CD4-positive, CD25-positive, alpha-beta regulatory T cell (primary cell): ENCODE results near the gene PCBP3. TPM values are rescaled to one million over a fixed set of nuclear protein-coding genes. Genes with fewer than 3 reads are reported as not detected.

Experiments used
- ATAC-seq, 2 donors: fragments of 150-1000 bp; cut with Tn5 transposase; one replicate each; pipeline ENCODE4 v1.10.0; 2021; ENCODE audit warnings: low read depth in 2 of 2, moderate number of reproducible peaks in 2 of 2, moderate library complexity in 1 of 2
- DNase-seq, 3 donors: peaks; one replicate each; pipeline versions ENCODE4 v3.0.0 to v3.0.0-alpha.2; 2012 to 2022; ENCODE audit warnings: mixed read lengths in 1 of 3
- H3K27ac ChIP-seq: one replicate; pipeline ENCODE4 v1.7.0; 2013; ENCODE audit warnings: mild to moderate bottlenecking, low read length; ENCODE audit not compliant: insufficient read depth, poor library complexity, severe bottlenecking
- H3K27me3 ChIP-seq: one replicate; pipeline ENCODE4 v1.7.0; 2013; ENCODE audit warnings: low read length; ENCODE audit not compliant: control insufficient read depth, insufficient read depth
- H3K36me3 ChIP-seq: one replicate; pipeline ENCODE4 v1.7.0; 2013; ENCODE audit warnings: mild to moderate bottlenecking, low read length, moderate library complexity; ENCODE audit not compliant: control insufficient read depth, insufficient read depth
- H3K4me1 ChIP-seq: 2 replicates; pipeline ENCODE4 v1.7.0; 2013; ENCODE audit warnings: mild to moderate bottlenecking, low read length; ENCODE audit not compliant: insufficient read depth, control insufficient read depth, poor library complexity, severe bottlenecking
- H3K4me3 ChIP-seq: one replicate; pipeline ENCODE4 v1.7.0; 2013; ENCODE audit warnings: low read depth, mild to moderate bottlenecking, low read length, moderate library complexity
- H3K9me3 ChIP-seq, 2 experiments: 1 replicate in 1 of 2; 2 replicates in 1 of 2; pipeline ENCODE4 v1.7.0; 2013; ENCODE audit warnings: low read length in 2 of 2, mild to moderate bottlenecking in 1 of 2, moderate library complexity in 1 of 2; ENCODE audit not compliant: control insufficient read depth in 2 of 2
- H3K27ac Mint-ChIP-seq, 3 donors: one replicate each; pipeline ENCODE4 v1.8.0; 2020 to 2022; ENCODE audit warnings: mild to moderate bottlenecking in 3 of 3, mixed read lengths in 3 of 3, moderate library complexity in 2 of 3
- H3K27me3 Mint-ChIP-seq: one replicate; pipeline ENCODE4 v1.8.0; 2022; ENCODE audit warnings: mild to moderate bottlenecking, mixed read lengths
- H3K36me3 Mint-ChIP-seq: one replicate; pipeline ENCODE4 v1.8.0; 2020; ENCODE audit warnings: mixed read lengths
- H3K4me1 Mint-ChIP-seq, 4 donors: one replicate each; pipeline ENCODE4 v1.8.0; 2020 to 2022; ENCODE audit warnings: mixed read lengths in 4 of 4, mild to moderate bottlenecking in 1 of 4
- H3K4me3 Mint-ChIP-seq, 4 donors: one replicate each; pipeline ENCODE4 v1.8.0; 2020 to 2022; ENCODE audit warnings: mild to moderate bottlenecking in 4 of 4, mixed read lengths in 4 of 4, moderate library complexity in 3 of 4
- H3K9me3 Mint-ChIP-seq, 7 donors: one replicate each; pipeline ENCODE4 v1.8.0; 2020 to 2022; ENCODE audit warnings: mixed read lengths in 7 of 7, mild to moderate bottlenecking in 3 of 7, moderate library complexity in 2 of 7
- polyA plus RNA-seq, 4 donors: library from polyadenylated mRNA; unstranded; fragments of 300-500 nt; fragmentation: Illumina TruSeq; gene quantifications; one replicate each; pipeline ENCODE4 v1.2.3, GENCODE V29; 2021
- total RNA-seq: library from RNA; stranded (reverse); gene quantifications from one replicate; pipeline ENCODE4 v1.2.3, GENCODE V29; 2022

Gene PCBP3
- total and polyA plus RNA-seq, 5 donors from 2014 or later, result 0.72 to 5.3 (median 2.3) TPM

DNA sequence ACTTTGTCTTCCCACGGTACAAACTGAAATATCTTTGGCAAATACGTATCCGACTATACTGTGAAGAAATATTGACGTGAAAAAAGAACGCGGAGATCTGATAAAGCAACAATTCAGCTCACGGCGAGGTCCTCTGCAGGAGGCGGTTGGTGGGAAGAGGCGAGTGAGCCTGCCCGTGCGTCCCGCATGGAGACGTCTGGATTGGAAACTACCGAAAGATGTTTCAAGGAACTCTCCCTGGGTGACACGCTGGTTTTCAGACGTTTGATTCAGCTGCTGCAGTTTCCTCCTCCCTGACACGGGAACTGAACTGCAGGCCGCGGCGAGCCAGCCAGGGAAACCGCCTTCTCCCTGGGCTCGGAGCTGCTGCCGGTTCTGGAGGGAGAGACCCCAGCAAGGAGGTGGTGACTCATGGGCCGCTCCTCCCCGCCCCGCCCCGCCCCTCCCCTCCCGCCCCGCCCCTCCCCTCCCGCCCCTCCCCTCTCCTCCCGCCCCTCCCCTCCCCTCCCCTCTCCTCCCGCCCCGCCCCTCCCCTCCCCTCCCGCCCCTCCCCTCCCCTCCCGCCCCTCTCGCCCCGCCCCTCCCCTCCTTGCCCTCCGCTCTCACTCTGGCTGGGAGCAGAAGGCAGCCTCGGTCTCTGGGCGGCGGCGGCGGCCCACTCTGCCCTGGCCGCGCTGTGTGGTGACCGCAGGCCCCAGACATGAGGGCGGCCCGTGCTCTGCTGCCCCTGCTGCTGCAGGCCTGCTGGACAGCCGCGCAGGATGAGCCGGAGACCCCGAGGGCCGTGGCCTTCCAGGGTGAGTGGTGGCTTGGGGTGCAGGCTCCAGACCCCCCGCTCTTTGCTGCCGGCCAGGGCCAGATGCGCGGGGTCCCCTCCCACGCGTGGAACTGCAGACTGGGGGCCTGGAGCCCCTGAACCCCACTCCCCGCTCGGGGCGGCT lies 337.9 kb downstream of the PCBP3 start, which contains the start of gene COL6A1:
TSS of gene COL6A1 (plus strand) at position 620 of the 941 bp plus-strand sequence. CDS start at position 701, 81 bp downstream.
- ATAC-seq, result peak; percentile 55 to 64
- H3K27ac Mint-ChIP-seq, result no peak within 1 kb of the TSS
- peaks cover 0 to 8% (median 1%) of the 10 kb centered on the region in 4 donors for H3K4me1 Mint-ChIP-seq

DNA sequence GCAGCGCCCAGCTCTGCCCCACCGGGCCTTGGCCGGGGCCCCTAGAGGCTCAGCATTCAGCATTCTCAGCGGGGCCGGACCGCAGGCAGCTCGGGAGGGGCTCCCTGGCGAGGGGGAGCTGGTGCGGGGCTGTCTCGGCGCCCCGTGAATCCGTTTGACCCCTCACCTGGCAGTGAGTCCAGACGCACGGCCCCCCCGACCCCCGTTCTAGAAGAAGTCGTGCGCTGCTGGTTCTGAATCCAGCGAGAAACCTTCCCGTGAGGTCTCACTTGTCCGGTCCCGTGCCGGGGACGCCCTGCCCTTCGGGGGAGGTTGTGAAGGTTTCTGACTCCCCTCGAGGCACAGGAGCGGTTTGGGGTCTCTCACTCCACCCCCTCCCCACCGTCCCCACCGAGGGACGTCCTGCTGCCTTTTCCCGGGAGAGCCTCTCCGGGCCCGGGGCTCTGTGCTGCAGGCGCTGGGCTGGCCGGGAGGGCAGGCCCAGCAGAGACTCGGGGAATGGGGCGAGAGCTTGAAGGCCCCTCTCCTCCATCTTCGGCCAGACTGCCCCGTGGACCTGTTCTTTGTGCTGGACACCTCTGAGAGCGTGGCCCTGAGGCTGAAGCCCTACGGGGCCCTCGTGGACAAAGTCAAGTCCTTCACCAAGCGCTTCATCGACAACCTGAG lies 338.7 kb downstream of the PCBP3 start:
- Mint-ChIP-seq H3K4me1 (peaks cover 0 to 8% (median 1%) of the 10 kb centered on the region in 4 donors), H3K4me3 (peak overlapping the region in 1 of 4 donors; percentile 46), H3K36me3 (no peaks in the 10 kb centered on the region), H3K27me3 (no peaks in the 10 kb centered on the region), H3K27ac (no peak overlapping the region), H3K9me3 (peaks cover 0 to 2% (median 0%) of the 10 kb centered on the region in 7 donors)
- Histone ChIP-seq H3K27ac (no peak overlapping the region), H3K4me3 (no peak overlapping the region), H3K27me3 (no peaks in the 10 kb centered on the region), H3K4me1 (peaks cover 17% of the 10 kb centered on the region), H3K9me3 (no peaks in the 10 kb centered on the region), H3K36me3 (no peaks in the 10 kb centered on the region)
- no peak for DNase-seq
- peak in 1 of 2 donors; percentile 27 for ATAC-seq

More for the DNA sequence above, 337.9 kb downstream of the PCBP3 start, which contains the start of gene COL6A1:
- Mint-ChIP-seq H3K4me3 (peak within 1 kb of the TSS in 1 of 4 donors; percentile 46), H3K9me3 (peaks cover 0 to 2% (median 0%) of the 10 kb centered on the region in 7 donors), H3K36me3 (no peaks in the 10 kb centered on the region), H3K27me3 (peaks cover 2% of the 10 kb centered on the region)
- DNase-seq, result peak; percentile 44 to 58 (median 52)
- Histone ChIP-seq H3K9me3 (no peaks in the 10 kb centered on the region), H3K36me3 (no peaks in the 10 kb centered on the region), H3K4me3 (peak within 1 kb of the TSS; percentile 48), H3K4me1 (peaks cover 17% of the 10 kb centered on the region), H3K27me3 (no peaks in the 10 kb centered on the region), H3K27ac (no peak within 1 kb of the TSS)

DNA sequence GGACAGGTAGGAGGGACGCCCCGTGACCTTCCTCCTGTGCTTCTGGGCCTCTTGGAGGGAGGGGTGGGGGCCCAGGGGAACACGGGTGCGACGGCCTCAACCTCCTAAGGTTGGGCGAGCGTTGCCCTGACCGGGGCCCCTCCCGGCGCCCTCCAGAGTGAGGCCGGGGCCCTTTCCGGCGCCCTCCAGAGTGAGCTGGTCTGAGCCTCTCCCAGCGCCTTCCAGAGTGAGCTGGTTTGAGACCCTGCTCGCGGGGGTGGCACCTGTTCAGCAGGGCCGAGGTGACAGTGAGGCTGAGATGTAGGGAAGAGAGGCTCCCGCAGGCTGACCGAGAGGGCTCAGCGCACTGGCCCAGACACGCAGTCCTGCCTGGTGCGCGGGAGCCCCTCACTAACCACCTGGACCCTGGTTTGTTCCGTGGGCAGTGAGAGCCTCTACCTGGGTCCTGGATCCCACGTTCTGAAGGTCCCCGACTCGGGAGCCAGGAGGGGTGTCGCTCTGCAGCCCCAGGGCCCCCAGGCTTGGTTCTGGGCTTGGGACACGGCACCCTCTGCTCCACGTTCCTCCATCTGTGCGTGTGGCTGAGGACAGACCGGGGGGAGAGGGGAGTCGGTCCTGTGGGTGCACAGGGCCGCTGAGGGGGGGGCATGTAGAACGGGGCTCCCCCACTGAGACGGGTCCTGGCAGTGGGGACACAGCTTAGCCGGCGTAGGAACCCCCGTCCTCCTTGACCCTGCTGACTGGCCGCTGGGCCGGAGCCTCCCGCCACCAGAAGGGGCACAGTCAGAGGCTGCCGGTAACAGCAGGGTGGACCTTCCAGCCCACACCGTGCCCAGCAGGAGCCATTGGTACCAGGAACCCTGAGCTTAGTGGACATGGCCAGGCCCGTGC lies 339.5 kb downstream of the PCBP3 start:
- peaks cover 17% of the 10 kb centered on the region for H3K4me1 ChIP-seq
- DNase-seq, result no peak
- no peak overlapping the region for H3K4me3 ChIP-seq
- no peaks in the 10 kb centered on the region for H3K36me3 ChIP-seq
- H3K27ac ChIP-seq, result no peak overlapping the region
- H3K27ac Mint-ChIP-seq, result no peak overlapping the region
- H3K36me3 Mint-ChIP-seq, result no peaks in the 10 kb centered on the region
- H3K4me3 Mint-ChIP-seq, result no peak overlapping the region
- peaks cover 0 to 8% (median 1%) of the 10 kb centered on the region in 4 donors for H3K4me1 Mint-ChIP-seq
- no peak for ATAC-seq
- H3K27me3 ChIP-seq, result no peaks in the 10 kb centered on the region
- peaks cover 0 to 2% (median 0%) of the 10 kb centered on the region in 7 donors for H3K9me3 Mint-ChIP-seq
- H3K27me3 Mint-ChIP-seq, result no peaks in the 10 kb centered on the region
- H3K9me3 ChIP-seq, result no peaks in the 10 kb centered on the region

DNA sequence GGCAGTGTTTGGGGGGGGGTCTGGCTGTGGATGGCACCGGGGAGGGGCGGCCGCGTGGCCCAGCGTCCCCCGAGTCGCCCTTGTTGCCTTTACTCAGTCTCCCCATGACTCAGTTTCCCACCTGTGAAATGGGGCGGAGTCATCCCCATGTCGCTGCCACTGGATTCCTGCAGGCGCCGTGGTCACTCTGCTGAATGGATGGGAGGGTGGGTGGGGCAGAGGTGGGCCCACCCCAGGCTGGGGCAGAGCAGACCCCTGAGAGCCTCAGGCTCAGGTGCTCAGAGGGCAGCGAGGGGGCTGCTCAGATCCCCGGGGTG lies 340.1 kb downstream of the PCBP3 start:
- Mint-ChIP-seq H3K4me1 (peaks cover 0 to 8% (median 1%) of the 10 kb centered on the region in 4 donors), H3K4me3 (no peak overlapping the region), H3K27ac (no peak overlapping the region), H3K9me3 (peaks cover 0 to 2% (median 0%) of the 10 kb centered on the region in 7 donors), H3K27me3 (no peaks in the 10 kb centered on the region), H3K36me3 (no peaks in the 10 kb centered on the region)
- Histone ChIP-seq H3K4me3 (no peak overlapping the region), H3K36me3 (no peaks in the 10 kb centered on the region), H3K9me3 (no peaks in the 10 kb centered on the region), H3K4me1 (peaks cover 17% of the 10 kb centered on the region), H3K27ac (no peak overlapping the region), H3K27me3 (no peaks in the 10 kb centered on the region)
- ATAC-seq (no peak), DNase-seq (no peak)

DNA sequence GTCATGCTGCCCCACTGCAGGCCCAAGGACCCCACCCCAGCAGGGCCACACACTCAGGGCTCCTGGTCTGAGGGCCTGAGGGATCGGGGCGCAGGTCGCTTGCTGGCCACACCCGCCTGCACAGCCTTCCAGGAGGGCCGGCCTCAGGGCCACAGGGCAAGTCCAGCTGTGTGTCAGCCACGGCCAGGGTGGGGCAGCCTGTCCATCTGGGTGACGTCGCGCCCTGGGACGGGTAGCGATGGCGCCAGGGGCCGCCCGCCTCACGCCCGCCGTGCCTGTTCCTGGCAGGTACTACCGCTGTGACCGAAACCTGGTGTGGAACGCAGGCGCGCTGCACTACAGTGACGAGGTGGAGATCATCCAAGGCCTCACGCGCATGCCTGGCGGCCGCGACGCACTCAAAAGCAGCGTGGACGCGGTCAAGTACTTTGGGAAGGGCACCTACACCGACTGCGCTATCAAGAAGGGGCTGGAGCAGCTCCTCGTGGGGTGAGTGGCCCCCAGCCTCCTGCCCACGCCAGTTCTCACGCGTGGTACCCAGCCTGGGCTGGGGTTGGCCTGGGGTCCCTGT lies 340.5 kb downstream of the PCBP3 start:
- no peaks in the 10 kb centered on the region for H3K36me3 Mint-ChIP-seq

DNA sequence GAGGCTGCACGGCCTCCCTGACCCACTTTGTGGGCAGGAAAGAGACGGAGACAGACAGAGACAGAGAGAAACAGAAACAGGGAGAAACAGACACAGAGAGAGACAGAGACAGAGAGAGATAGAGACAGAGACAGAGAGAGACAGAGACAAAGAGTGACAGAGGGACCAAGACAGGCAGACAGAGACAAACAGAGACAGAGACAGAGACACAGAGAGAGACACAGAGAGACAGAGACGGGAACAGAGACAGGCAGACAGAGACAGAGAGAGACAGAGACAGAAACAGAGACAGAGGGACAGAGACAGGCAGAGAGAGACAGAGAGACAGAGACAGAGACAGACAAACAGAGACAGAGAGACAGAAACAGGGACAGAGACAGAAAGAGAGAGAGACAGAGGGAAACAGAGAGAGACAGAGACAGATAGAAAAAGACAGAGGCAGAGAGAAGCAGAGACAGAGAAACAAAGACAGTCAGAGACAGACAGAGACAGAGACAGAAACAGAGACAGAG lies 341.1 kb downstream of the PCBP3 start:
- Mint-ChIP-seq H3K36me3 (no peaks in the 10 kb centered on the region), H3K4me3 (peak overlapping the region in 1 of 4 donors; percentile 38), H3K27ac (peak overlapping the region in 2 of 3 donors; percentile 62 to 92), H3K27me3 (no peaks in the 10 kb centered on the region), H3K9me3 (peaks cover 0 to 2% (median 0%) of the 10 kb centered on the region in 7 donors), H3K4me1 (peaks cover 0 to 5% (median 1%) of the 10 kb centered on the region in 4 donors)
- H3K4me1 ChIP-seq, result peaks cover 17% of the 10 kb centered on the region
- DNase-seq (no peak), ATAC-seq (no peak)
- H3K36me3 ChIP-seq, result no peaks in the 10 kb centered on the region
- no peaks in the 10 kb centered on the region for H3K27me3 ChIP-seq
- no peaks in the 10 kb centered on the region for H3K9me3 ChIP-seq
- no peak overlapping the region for H3K27ac ChIP-seq
- no peak overlapping the region for H3K4me3 ChIP-seq

More for the DNA sequence above, 340.5 kb downstream of the PCBP3 start:
- Mint-ChIP-seq H3K4me3 (no peak overlapping the region), H3K9me3 (peaks cover 0 to 2% (median 0%) of the 10 kb centered on the region in 7 donors), H3K4me1 (peaks cover 0 to 8% (median 1%) of the 10 kb centered on the region in 4 donors), H3K27ac (peak overlapping the region in 1 of 3 donors; percentile 76), H3K27me3 (no peaks in the 10 kb centered on the region)
- Histone ChIP-seq H3K4me1 (peaks cover 17% of the 10 kb centered on the region), H3K27me3 (no peaks in the 10 kb centered on the region), H3K36me3 (no peaks in the 10 kb centered on the region), H3K4me3 (no peak overlapping the region), H3K27ac (no peak overlapping the region), H3K9me3 (no peaks in the 10 kb centered on the region)
- DNase-seq (no peak), ATAC-seq (no peak)
